Uterine smooth muscle cell (primary cell): Measurements from ENCODE around the gene TBL1Y. TPM values are rescaled to one million over a fixed set of nuclear protein-coding genes. Genes with fewer than 3 reads are reported as not detected.

Experiments used
- total RNA-seq: library from RNA; depleted of rRNA; stranded (reverse); fragments of >200 nt; gene quantifications from 2 replicates; pipeline ENCODE4 v1.2.3, GENCODE V29; 2014

TBL1Y gene
- not detected in 2 replicates for total RNA-seq

GRCh38 chrY:6910372-6911252 is at the start of gene TBL1Y:
Gene TBL1Y (plus strand): TSS chrY:6910697. CDS start chrY:7025085, 114,388 bp downstream.

GRCh38 chrY:6911253-6911881 is 870 bp downstream of the TBL1Y start, which contains the start of gene AMELY:
Gene AMELY (minus strand): TSS chrY:6911752. CDS start chrY:6872608, 39,144 bp downstream.

Other genes with a start within 250 kb of the TBL1Y start
- not detected in 2 replicates for gene AMELY, start 1.1 kb downstream of the TBL1Y start, total RNA-seq